ENCODE measurements around the gene EMC8. TPM values are rescaled to one million over a fixed set of nuclear protein-coding genes. Genes with fewer than 3 reads are reported as not detected.
"Not testable (repeated sequence)": the region's sequence is repeated elsewhere in the genome, so short reads cannot be mapped to it uniquely, and the experiment has no call there.

Gene EMC8
- total RNA-seq, 2 experiments from 2014 or later, result 24.0 to 27.6 TPM

DNA sequence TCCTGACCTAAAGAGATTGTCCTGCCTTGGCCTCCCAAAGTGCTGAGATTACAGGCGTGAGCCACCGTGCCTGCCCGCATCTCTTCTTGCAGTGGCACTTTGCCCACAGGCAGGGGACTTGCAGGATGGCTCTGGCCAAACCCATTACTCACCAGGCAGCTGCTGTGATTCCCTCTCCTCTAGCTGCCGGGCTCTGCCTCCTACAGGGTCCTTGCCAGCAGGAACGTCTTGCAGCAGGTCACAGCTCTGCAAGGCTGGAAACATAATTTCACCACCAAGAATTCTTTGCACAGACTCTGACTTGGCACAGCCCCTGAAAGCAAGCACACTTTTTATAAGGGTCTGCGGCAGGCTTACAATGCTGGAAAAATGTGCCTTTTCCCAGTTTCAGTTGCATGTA is 20.4 kb upstream of the EMC8 start:
- DNase-seq, result no peak
- Mint-ChIP-seq H3K9me3 (no peaks in the 10 kb centered on the region), H3K4me1 (peaks cover 4% of the 10 kb centered on the region), H3K27ac (no peak overlapping the region), H3K27me3 (peaks cover 3% of the 10 kb centered on the region), H3K4me3 (no peak overlapping the region), H3K36me3 (ENCODE audit: low read depth) (no peaks in the 10 kb centered on the region)
- CTCF ChIA-PET, result interaction anchor here (0.8 to 5.3 kb wide), 8 partner anchors 9 to 196 kb away, joined by 3 to 53 read pairs (median 6); no protein-coding TSS in a partner anchor
- POLR2A ChIA-PET, result no interaction called here

DNA sequence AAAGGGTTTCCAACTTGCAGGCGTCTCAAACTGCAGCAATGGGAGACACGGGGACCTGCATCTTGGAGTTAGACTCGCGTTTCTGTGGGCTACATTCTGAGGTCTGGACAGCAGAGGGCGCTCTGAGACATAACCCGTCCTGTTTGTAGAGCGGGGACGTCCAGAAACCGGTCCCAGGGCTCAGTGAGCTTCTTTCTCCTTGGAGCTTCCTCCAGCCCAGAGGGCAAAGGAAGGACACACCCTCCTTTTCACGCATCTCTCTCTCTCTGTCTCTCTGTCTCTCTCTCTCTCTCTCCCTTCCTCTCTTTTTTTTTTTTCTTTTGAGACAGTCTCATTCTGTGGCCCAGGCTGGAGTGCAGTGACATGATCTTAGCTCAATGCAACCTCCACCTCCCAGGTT is 19.9 kb upstream of the EMC8 start:
- no peak overlapping the region for H3K4me3 Mint-ChIP-seq
- H3K27me3 Mint-ChIP-seq, result peaks cover 3% of the 10 kb centered on the region
- peak; percentile 89 for DNase-seq
- no peak overlapping the region for H3K27ac Mint-ChIP-seq
- ChIA-PET CTCF (interaction anchor here (0.6 to 5.3 kb wide), 9 partner anchors 9 to 1402 kb away, joined by 3 to 53 read pairs (median 5); no protein-coding TSS in a partner anchor), POLR2A (no interaction called here)
- H3K36me3 Mint-ChIP-seq (ENCODE audit: low read depth), result no peaks in the 10 kb centered on the region
- peaks cover 4% of the 10 kb centered on the region for H3K4me1 Mint-ChIP-seq
- no peaks in the 10 kb centered on the region for H3K9me3 Mint-ChIP-seq

DNA sequence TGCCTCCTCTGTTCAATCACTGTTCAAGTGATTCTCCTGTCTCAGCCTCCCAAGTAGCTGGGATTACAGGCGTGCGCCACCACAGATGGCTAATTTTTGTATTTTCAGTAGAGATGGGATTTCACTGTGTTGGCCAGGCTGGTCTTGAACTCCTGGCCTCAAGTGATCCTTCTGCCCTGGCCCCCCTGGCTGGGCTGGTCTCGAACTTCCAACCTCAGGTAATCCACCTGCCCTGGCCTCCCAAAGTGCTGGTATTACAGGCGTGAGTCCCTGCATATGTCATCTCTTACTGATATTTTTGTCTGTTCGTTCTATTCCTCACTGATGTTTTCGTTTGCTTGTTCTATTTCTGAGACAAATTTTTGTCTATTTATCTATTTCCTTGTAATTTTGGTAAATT is 17.9 kb upstream of the EMC8 start:
- POLR2A ChIA-PET; H3K4me1 Mint-ChIP-seq; H3K9me3 Mint-ChIP-seq; H3K27ac Mint-ChIP-seq; H3K4me3 Mint-ChIP-seq; H3K27me3 Mint-ChIP-seq; H3K36me3 Mint-ChIP-seq (ENCODE audit: low read depth); DNase-seq: not testable (repeated sequence)
- CTCF ChIA-PET, result interaction anchor here (0.6 to 0.7 kb wide), 2 partner anchors 34 to 174 kb away, joined by 3 read pairs; no protein-coding TSS in a partner anchor

DNA sequence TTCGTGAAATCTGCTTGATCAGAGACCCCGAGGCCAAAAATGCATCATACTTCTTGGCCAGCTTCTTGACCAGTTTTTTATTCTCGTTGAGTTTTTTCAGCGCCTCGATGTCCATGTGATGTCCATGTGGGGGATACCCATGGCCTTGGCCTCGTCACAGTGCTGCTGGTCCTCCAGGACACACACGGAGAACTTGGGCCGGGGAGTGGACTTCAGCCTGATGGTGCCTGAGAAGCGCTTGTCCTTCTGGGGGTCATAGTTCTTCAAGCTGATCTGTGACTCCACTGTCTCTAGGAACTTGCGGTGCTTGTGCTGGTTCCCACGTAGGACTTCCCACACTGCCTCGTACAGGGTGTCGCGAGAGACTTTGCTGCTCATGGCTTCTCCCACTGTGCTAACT is 16.8 kb upstream of the EMC8 start:
- Mint-ChIP-seq H3K9me3 (no peaks in the 10 kb centered on the region), H3K4me1 (peaks cover 4% of the 10 kb centered on the region), H3K27ac (no peak overlapping the region), H3K27me3 (peaks cover 17% of the 10 kb centered on the region), H3K4me3 (no peak overlapping the region), H3K36me3 (ENCODE audit: low read depth) (no peaks in the 10 kb centered on the region)
- POLR2A ChIA-PET, result interaction anchor here (0.7 kb wide), 1 partner anchor 175 kb away, joined by 4 read pairs; no protein-coding TSS in a partner anchor
- no peak for DNase-seq
- CTCF ChIA-PET, result no interaction called here

DNA sequence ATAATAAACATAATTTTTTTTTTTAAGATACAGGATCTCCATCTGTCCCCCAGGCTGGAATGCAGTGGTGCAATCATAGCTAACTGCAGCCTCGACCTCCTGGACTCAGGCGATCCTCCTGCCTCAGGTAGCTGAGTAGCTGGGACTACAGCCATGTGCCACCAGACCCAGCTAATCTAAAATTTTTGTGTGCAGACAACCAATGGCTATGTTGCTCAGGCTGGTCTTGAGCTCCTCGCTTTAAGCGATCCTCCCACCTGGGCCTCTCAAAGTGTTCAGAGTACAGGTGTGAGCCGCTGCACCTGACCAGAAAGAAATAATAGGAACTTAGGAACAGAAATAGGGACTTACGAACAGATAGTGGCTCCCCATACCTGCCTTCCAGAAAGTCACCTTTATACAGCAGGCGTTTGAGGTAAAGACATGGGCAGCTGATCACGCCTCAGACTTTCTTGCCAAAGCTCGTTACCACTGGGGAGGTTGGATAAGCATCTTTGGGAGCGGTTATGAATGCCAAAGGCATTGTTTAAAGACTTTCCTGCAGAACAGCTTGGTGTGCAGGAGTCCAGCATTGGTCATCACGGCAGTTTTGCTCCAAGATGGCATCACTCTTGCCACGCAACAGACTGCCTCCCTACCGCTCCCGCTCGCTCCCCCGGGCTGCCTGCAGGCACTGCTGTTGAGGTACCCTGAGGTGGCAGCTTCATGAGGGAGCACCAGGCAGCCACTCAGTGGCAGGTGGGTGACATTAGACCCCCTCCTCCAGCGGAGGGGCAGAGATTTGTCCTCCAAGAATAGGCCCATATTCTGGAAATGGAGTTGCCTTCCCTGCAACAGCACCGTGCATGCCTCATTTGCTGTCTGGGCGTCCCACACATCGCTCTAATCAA is 13.7 kb upstream of the EMC8 start:
- no peak overlapping the region for H3K27ac Mint-ChIP-seq
- no peak overlapping the region for H3K4me3 Mint-ChIP-seq
- POLR2A ChIA-PET, result no interaction called here
- DNase-seq, result no peak
- no peaks in the 10 kb centered on the region for H3K36me3 Mint-ChIP-seq (ENCODE audit: low read depth)
- H3K4me1 Mint-ChIP-seq, result no peaks in the 10 kb centered on the region
- peaks cover 16% of the 10 kb centered on the region for H3K27me3 Mint-ChIP-seq
- CTCF ChIA-PET, result interaction anchor here (0.5 to 0.8 kb wide), 2 partner anchors 8 to 10 kb away, joined by 3 to 6 read pairs; no protein-coding TSS in a partner anchor
- no peaks in the 10 kb centered on the region for H3K9me3 Mint-ChIP-seq

DNA sequence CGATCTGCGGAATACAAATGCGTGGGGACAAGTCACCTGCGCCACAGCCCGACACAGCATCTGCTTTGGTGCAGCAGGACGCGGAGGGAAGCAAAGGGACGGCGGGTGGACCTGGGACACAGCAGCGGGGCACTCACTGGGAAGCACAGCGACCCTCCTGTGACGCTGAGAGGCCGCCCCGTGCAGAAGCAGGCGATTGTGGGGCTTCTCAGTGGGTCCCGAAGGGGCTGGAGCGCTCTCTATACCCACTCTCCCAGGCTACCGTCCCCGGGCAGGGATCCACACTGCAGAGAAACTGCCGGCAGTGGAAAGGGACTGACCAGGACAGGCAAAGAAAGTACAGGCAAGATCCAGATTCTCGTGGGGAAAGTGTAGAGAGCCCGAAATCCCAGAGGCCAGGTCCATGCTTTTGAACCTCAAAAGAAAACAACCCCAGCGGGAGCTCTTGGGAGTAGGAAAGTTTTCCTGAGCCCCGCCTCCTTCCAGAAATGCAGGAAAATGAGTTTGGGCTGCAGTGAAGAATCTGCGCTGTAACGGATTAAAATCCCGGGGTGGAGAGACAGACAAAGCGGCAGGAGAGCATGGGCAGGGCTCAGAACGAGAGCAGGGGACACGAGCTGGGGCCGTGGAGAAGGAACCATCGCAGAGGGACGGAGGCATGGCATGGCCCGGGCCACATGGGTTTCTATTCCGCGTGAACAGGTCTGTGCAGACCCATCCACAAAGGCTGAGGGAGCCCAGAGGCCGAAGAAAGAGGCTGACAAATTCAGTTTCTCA is 12.9 kb upstream of the EMC8 start:
- POLR2A ChIA-PET, result no interaction called here
- H3K27me3 Mint-ChIP-seq, result peaks cover 16% of the 10 kb centered on the region

DNA sequence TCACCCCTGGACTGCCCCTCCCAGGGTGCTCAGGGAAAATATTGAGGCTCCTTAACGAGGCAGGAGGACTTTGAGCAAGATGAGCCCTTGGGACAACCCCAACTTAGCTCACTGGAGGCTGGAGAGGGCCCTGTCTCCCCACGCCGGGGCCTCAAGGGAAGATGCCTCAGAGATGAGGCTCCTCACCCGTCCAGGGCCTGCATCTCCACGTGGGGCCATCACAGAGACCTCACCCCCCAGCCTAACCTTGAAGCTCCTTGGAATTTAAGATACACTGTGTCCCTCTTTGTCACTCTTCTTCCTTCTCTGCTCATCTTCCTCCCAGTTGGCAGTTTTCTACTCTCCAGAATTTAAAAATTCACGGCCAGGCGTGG is 11.4 kb upstream of the EMC8 start:
- CTCF ChIA-PET, result interaction anchor here (0.8 to 1.9 kb wide), 3 partner anchors 9 to 202 kb away, joined by 5 to 6 read pairs (median 5); no protein-coding TSS in a partner anchor

More for the DNA sequence above, 12.9 kb upstream of the EMC8 start:
- DNase-seq, result no peak
- no peaks in the 10 kb centered on the region for H3K4me1 Mint-ChIP-seq
- no peaks in the 10 kb centered on the region for H3K36me3 Mint-ChIP-seq (ENCODE audit: low read depth)
- no peak overlapping the region for H3K27ac Mint-ChIP-seq
- H3K9me3 Mint-ChIP-seq, result no peaks in the 10 kb centered on the region
- CTCF ChIA-PET, result interaction anchor here (0.5 to 0.8 kb wide), 2 partner anchors 9 to 20 kb away, joined by 4 to 6 read pairs; no protein-coding TSS in a partner anchor
- no peak overlapping the region for H3K4me3 Mint-ChIP-seq

DNA sequence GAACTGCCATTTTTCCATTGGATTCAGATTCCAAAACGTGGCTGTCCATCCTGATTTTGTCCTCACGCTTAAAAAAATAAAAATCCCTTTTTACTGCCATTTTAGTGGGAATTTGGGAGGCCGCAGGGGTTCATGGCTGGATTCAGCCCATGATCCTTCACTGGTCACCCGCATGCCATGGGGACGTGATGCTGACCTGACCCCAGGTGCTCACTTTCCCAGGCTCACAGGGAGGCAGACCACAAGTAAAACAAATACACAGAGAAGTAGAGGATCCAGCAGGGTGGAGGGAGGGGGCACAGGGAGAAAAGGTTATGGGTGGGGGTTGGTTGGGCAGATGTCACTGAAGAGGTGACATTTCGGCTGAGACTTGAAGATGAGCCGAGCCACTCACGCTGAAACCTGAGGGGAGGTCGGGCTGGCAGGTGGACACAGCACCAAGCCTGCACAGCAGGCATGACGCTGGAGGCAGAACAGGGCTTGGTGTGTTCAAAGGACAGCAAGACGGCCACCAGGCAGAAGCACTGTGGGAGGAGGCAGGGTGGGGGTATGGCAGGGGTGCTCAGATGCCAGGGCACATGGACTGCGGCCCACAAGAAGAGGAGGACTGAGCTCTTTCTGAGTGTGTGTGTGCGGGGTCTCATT is 10.9 kb upstream of the EMC8 start:
- Mint-ChIP-seq H3K36me3 (ENCODE audit: low read depth) (peaks cover 15% of the 10 kb centered on the region), H3K27me3 (peaks cover 16% of the 10 kb centered on the region), H3K4me1 (no peaks in the 10 kb centered on the region), H3K4me3 (no peak overlapping the region), H3K27ac (no peak overlapping the region), H3K9me3 (no peaks in the 10 kb centered on the region)
- ChIA-PET CTCF (interaction anchor here (0.8 to 1.9 kb wide), 3 partner anchors 9 to 202 kb away, joined by 5 to 6 read pairs (median 5); no protein-coding TSS in a partner anchor), POLR2A (no interaction called here)
- DNase-seq, result no peak

More for the DNA sequence above, 11.4 kb upstream of the EMC8 start:
- Mint-ChIP-seq H3K9me3 (no peaks in the 10 kb centered on the region), H3K27me3 (peaks cover 16% of the 10 kb centered on the region), H3K4me3 (no peak overlapping the region), H3K36me3 (ENCODE audit: low read depth) (peaks cover 11% of the 10 kb centered on the region), H3K27ac (no peak overlapping the region), H3K4me1 (no peaks in the 10 kb centered on the region)
- no peak for DNase-seq
- POLR2A ChIA-PET, result no interaction called here

DNA sequence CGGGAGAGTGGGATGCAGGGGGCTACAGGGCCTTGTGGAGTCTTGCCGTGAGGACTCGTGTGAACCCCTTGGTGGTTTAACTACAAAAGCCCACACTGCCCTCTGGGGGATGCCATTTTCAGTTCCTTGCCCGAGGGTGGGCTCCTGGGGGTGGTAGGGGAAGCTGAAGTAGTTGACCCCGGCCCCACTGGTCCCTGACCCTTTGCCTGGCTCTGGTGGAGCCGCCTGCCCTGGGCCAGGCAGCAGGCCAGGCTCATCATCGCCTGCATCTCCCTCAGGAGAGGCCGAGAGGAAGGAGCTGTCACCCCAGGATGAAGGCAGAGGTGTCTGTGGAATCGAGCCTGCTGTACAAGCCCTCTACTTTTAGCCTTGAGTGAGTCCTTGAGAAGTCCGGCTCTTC is 10.3 kb upstream of the EMC8 start:
- CTCF ChIA-PET, result interaction anchor here (1.9 kb wide), 1 partner anchor 10 kb away, joined by 5 read pairs; no protein-coding TSS in a partner anchor
- peaks cover 16% of the 10 kb centered on the region for H3K27me3 Mint-ChIP-seq

DNA sequence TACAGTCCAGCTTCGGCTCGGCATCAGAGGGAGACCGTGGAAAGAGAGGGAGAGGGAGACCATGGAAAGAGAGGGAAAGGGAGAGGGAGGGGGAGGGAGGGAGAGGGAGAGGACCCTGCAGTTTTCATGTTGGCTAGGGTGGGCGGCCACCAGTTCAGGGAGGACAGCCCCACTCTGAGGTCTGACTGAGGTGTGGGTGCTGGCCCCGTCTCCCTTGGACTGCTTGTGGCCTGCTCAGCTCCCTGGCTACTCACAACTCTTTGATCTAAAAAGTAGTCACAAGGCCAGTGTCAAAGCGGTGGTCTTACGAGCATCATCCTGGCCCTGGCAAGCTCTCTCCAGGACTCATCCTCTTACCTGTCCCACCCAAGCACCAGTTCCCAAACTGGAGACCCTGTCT is 9.6 kb upstream of the EMC8 start:
- Mint-ChIP-seq H3K4me1 (peaks cover 2% of the 10 kb centered on the region), H3K27ac (no peak overlapping the region), H3K4me3 (no peak overlapping the region), H3K36me3 (ENCODE audit: low read depth) (peaks cover 22% of the 10 kb centered on the region), H3K9me3 (no peaks in the 10 kb centered on the region), H3K27me3 (peaks cover 16% of the 10 kb centered on the region)
- ChIA-PET CTCF (no interaction called here), POLR2A (no interaction called here)
- no peak for DNase-seq

More for the DNA sequence above, 10.3 kb upstream of the EMC8 start:
- DNase-seq, result no peak
- H3K4me1 Mint-ChIP-seq, result no peaks in the 10 kb centered on the region
- H3K36me3 Mint-ChIP-seq (ENCODE audit: low read depth), result peaks cover 19% of the 10 kb centered on the region
- H3K27ac Mint-ChIP-seq, result no peak overlapping the region
- POLR2A ChIA-PET, result no interaction called here
- H3K4me3 Mint-ChIP-seq, result no peak overlapping the region
- no peaks in the 10 kb centered on the region for H3K9me3 Mint-ChIP-seq

DNA sequence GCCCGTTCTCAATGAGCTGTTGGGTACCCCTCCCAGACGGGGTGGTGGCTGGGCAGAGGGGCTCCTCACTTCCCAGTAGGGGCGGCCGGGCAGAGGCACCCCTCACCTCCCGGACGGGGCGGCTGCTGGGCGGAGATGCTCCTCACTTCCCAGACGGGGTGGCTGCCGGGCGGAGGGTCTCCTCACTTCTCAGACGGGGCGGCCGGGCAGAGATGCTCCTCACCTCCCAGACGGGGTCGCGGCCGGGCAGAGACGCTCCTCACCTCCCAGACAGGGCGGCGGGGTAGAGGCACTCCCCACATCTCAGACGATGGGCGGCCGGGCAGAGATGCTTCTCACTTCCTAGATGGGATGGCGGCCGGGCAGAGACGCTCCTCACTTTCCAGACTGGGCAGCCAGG is 8.8 kb upstream of the EMC8 start:
- not testable (repeated sequence) for DNase-seq, H3K27ac Mint-ChIP-seq

DNA sequence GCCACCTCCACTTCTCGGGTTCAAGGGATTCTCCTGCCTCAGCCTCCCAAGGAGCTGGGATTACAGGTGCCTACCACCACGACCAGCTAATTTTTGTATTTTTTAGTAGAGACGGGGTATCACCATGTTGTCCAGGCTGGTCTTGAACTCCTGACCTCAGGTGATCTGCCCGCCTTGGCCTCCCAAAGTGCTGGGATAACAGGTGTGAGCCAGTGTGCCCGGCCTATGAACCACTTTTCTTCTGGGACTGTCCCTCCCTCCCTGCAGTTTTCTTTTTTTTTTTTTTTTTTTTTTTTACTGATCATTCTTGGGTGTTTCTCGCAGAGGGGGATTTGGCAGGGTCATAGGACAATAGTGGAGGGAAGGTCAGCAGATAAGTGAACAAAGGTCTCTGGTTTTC is 8.0 kb upstream of the EMC8 start:
- peaks cover 11% of the 10 kb centered on the region for H3K27me3 Mint-ChIP-seq
- H3K4me3 Mint-ChIP-seq, H3K9me3 Mint-ChIP-seq, H3K27ac Mint-ChIP-seq, POLR2A ChIA-PET, DNase-seq, CTCF ChIA-PET: not testable (repeated sequence)
- H3K36me3 Mint-ChIP-seq (ENCODE audit: low read depth), result peaks cover 37% of the 10 kb centered on the region
- H3K4me1 Mint-ChIP-seq, result peaks cover 12% of the 10 kb centered on the region

More for the DNA sequence above, 8.8 kb upstream of the EMC8 start:
- H3K36me3 Mint-ChIP-seq (ENCODE audit: low read depth), result peaks cover 30% of the 10 kb centered on the region
- H3K4me1 Mint-ChIP-seq, H3K4me3 Mint-ChIP-seq, POLR2A ChIA-PET, CTCF ChIA-PET, H3K9me3 Mint-ChIP-seq: not testable (repeated sequence)
- H3K27me3 Mint-ChIP-seq, result peaks cover 16% of the 10 kb centered on the region
